GM10266 (cell line): ENCODE measurements around the gene OSTM1.

ENCODE experiments used
- DNase-seq: peaks from one replicate; pipeline ENCODE4 v3.0.0; 2012; ENCODE audit errors: extremely low spot score
- CTCF ChIP-seq: IDR thresholded peaks from 2 replicates; pipeline ENCODE4 v1.5.1; 2012; ENCODE audit warnings: mild to moderate bottlenecking, low read depth; ENCODE audit not compliant: control insufficient read depth, insufficient read depth; ENCODE audit errors: missing control alignments

The OSTM1 gene

GRCh38 chr6:108100003-108100402 is 25.5 kb upstream of the OSTM1 start:
- no peak for DNase-seq
- no peak for TF ChIP-seq CTCF

GRCh38 chr6:108097882-108098281 is 23.3 kb upstream of the OSTM1 start:
- no peak for DNase-seq
- no peak for TF ChIP-seq CTCF

- no peak for DNase-seq
Measured at GRCh38 chr6:108093781-108094300, 19.3 kb upstream of the OSTM1 start.

GRCh38 chr6:108091288-108091687 is 16.7 kb upstream of the OSTM1 start:
- TF ChIP-seq CTCF: no peak
- no peak for DNase-seq

More at GRCh38 chr6:108093781-108094300, 19.3 kb upstream of the OSTM1 start:
- no peak for TF ChIP-seq CTCF

GRCh38 chr6:108083349-108083748 is 8.8 kb upstream of the OSTM1 start:
- no peak for DNase-seq
- TF ChIP-seq CTCF: no peak

GRCh38 chr6:108082539-108082938 is 8.0 kb upstream of the OSTM1 start:
- no peak for DNase-seq
- no peak for TF ChIP-seq CTCF

- TF ChIP-seq CTCF: no peak
- no peak for DNase-seq
Measured at GRCh38 chr6:108080010-108080780, 5.7 kb upstream of the OSTM1 start.
